Urothelium cell line (cell line): ENCODE measurements around the gene GPATCH1.
"Not testable (repeated sequence)": the region's sequence is repeated elsewhere in the genome, so short reads cannot be mapped to it uniquely, and the experiment has no call there.

Source experiments
- DNase-seq: peaks from one replicate; pipeline ENCODE4 v3.0.0; 2011; ENCODE audit warnings: low spot score, mixed read lengths
- FAIRE-seq: peaks from 2 replicates; lab custom pipeline; 2011; peaks lifted over from hg19 to GRCh38; lab: Jason Lieb, UNC

The GPATCH1 gene, protein sequence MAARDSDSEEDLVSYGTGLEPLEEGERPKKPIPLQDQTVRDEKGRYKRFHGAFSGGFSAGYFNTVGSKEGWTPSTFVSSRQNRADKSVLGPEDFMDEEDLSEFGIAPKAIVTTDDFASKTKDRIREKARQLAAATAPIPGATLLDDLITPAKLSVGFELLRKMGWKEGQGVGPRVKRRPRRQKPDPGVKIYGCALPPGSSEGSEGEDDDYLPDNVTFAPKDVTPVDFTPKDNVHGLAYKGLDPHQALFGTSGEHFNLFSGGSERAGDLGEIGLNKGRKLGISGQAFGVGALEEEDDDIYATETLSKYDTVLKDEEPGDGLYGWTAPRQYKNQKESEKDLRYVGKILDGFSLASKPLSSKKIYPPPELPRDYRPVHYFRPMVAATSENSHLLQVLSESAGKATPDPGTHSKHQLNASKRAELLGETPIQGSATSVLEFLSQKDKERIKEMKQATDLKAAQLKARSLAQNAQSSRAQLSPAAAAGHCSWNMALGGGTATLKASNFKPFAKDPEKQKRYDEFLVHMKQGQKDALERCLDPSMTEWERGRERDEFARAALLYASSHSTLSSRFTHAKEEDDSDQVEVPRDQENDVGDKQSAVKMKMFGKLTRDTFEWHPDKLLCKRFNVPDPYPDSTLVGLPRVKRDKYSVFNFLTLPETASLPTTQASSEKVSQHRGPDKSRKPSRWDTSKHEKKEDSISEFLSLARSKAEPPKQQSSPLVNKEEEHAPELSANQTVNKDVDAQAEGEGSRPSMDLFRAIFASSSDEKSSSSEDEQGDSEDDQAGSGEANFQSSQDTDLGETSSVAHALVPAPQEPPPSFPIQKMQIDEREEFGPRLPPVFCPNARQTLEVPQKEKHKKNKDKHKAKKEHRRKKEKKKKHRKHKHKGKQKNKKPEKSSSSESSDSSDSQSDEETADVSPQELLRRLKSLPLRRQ

DNA sequence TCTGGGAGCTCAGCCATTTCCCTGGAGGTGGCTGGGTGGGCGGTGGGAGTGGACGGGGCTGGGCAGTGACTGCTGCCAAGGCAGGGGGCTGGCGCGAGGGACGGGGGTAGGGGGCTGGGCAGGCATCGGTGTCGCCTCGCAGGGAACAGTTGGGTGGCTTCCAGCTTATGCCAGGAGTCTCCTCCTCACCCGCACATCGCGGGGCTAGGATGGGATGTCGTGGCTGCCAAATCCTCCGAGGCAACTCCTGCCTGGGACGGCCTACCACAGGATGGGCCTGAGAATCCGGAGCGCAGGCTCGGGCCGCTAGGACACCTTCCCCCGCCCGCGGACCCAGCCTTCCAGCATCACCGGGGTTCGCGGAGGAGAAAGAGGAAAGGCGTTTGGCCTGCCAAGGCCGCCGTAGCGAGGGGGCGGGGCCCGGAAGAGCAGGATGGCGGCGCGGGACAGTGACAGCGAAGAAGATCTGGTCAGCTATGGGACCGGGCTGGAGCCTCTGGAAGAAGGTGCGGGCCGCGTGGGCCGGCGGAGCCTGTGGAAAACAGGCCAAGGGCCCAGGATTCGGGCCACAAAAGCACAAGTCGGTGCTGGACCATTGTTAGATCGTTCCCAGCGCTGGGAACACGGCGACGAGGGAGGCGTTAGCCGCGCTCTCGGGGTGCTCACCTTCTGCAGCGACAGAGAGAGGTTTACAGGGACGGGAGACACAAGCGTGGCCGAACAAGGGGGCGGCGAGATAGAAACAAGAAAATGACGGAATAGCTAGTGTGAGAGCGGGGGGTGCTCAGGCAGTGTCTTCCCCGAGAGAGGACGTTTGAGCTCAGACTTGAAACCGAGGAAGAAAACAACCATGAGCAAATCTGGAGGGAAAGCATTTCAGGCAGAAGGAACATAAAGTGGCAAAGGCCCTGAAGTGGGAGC lies at the start of gene GPATCH1:
Gene GPATCH1, plus strand, starts transcription at position 421 of the 921 bp plus-strand sequence. Its CDS starts 13 bp downstream, at position 434.
- DNase-seq, result peak; percentile 90
- FAIRE-seq, result peak; percentile 56

DNA sequence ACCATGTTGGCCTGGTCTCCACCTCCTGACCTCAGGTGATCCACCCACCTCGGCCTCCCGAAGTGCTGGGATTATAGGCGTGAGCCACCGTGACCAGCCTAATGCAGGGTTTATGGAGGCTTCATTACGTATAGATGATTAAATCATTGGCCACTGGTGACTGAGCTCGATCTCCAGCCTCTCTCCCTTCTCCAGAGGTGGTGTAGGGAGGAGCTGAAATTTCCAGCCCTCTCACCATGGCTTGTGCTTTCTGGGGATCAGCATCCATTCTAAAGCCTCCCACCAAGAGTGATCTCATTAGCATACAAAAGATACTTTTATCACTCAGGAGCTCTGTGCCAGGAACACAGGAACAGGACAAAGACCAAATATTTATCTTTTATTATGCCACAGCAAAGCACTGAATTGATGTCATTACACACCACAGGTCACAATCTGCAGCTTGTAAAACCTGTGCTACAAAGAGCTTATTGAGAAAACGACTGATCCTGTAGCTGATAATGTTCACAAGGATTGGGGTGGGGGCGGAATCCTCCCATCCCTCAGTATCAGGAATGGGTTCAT lies 48.7 kb upstream of the GPATCH1 start:
- no peak for DNase-seq
- FAIRE-seq, result no peak

DNA sequence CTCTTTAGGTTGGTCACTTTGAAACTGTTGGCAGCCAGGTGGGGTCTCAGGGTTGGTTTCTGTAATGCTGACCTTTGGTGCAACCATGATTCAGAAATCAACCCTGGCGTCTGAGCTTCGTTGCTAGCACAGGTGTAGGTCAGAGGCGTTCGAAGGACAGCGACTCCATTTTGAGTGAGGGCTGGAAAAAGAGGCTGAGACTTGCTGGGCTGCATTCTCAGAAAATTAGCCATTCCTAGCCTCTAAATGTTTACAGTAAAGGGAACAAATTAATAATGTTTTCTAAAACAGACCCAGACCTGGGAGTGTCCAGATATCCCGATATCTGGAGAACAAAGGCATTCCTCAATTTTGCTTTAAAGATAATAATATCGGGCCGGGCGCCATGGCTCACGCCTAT lies 45.5 kb upstream of the GPATCH1 start:
- no peak for DNase-seq
- FAIRE-seq, result no peak

DNA sequence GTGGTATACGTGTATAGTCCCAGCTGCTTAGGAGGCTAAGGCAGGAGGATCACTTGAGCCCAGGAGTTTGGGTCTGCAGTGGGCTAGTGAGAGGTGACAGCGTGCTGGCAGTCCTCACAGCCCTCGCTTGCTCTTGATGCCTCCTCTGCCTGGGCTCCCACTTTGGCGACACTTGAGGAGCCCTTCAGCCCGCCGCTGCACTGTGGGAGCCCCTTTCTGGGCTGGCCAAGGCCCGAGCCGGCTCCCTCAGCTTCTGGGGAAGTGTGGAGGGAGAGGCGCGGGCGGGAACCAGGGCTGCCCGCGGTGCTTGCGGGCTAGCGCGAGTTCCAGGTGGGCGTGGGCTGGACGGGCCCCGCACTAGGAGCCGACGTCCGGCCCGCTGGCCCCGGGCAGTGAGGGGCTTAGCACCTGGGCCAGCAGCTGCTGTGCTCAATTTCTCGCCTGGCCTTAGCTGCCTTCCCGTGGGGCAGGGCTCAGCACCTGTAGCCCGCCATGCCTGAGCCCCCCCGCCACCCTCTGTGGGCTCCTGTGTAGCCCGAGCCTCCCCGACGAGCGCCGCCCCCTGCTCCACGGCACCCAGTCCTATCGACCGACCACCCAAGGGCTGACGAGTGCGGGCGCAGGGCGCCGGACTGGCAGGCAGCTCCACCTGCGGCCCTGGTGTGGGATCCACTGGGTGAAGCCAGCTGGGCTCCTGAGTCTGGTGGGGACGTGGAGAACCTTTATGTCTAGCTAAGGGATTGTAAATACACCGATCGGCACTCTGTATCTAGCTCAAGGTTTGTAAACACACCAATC lies 44.4 kb upstream of the GPATCH1 start:
- DNase-seq, FAIRE-seq: not testable (repeated sequence)

DNA sequence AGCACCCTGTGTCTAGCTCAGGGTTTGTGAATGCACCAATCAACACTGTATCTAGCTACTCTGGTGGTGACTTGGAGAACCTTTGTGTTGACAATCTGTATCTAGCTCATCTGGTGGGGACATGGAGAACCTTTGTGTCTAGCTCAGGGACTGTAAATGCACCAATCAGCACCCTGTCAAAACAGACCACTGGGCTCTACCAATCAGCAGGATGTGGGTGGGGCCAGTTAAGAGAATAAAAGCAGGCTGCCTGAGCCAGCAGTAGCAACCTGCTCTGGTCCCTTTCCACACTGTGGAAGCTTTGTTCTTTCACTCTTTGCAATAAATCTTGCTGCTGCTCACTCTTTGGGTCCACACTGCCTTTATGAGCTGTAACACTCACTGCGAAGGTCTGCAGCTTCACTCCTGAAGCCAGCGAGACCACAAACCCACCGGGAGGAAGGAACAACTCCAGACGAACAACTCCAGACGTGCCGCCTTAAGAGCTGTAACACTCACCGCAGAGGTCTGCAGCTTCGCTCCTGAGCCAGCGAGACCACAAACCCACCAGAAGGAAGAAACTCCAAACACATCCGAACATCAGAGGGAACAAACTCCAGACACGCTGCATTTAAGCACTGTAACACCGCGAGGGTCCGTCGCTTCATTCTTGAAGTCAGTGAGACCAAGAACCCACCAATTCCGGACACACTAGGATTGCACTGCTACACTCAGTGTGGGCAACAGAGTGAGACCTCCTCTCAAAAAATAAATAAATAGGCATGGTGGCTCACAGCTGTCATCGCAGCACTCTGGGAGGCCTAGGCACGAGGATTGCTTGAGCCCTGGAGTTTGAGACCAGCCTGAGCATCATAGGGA lies 43.6 kb upstream of the GPATCH1 start:
- not testable (repeated sequence) for FAIRE-seq, DNase-seq

DNA sequence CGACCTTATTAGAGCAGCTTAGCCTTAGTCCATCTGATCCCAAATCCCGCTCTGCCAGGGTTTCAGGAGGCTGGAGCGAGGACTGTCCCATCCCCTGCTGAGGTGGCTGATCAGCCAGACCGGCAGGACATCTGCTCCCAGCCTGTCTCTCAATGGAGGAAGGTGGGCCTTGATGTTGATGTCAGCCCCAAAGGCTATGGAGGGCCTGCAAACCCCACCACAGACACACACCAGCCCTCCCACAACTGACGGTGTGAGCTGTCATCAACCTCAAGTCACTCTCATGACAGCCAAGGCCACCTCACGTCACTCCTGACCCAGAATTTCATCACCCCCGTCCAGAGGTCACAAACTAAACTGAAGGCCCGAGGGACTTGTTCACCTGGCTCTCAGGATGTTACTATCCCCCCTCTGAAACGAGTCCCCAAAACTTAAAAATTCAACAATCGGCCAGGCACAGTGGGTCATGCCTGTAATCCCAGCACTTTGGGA lies 41.8 kb upstream of the GPATCH1 start:
- DNase-seq (no peak), FAIRE-seq (no peak)

DNA sequence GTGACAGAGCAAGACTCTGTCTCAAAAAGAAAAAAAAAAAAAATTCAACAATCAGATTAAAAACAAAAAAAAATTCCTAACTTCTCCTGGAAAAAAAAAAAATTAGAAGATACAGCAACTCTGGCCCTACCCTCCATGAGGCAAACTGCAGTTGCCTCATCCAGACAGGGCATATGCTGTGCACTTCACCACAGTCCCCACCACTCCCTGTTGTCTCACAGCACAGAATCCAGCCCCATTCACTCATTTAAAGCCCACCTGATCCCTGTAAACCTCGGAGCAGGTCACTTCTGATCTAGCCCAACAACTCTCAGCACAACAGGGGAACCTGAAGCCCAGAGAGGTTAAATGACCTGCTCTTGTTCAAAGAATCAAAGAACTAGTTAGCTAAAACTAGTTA lies 41.2 kb upstream of the GPATCH1 start:
- DNase-seq (no peak), FAIRE-seq (no peak)

DNA sequence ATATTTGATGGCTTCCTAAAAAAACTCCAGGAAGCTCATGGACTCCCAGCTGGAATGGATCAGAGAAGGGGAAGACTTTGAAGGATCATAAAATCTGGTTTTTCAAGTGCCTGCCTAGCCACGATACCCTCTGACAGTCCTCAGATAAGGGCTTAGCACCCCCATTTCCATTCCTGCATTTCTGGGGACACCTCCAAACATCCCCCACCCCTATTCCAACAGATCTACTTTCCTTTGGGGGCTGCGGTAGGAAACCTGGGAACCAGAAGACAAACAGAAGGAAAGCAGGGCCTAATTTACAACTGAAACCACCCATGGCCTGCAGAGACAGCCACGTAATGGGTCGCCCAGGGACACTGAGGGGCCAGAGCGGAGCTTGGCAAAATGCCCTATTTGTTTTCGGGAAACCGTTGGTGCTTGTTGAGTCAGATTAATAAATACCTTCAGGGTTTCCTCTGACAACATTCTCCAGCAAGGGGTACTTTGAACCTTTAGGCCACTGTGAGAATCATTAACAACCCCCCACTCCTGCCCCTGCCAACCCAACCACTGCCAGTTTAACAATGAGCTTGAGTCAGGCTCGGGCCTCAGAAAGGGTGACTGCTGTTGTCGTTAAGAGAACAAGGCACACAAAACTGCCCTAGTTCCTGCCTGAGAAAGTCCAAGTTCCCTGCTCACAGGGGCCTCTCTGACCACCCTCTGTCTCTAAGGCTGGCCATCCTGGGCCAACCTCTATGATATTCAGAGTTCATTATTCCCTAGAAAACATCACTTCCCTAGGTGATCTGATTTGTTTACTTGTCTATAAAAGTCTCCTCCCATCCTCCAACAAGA lies 39.8 kb upstream of the GPATCH1 start:
- DNase-seq, result peak; percentile 27

DNA sequence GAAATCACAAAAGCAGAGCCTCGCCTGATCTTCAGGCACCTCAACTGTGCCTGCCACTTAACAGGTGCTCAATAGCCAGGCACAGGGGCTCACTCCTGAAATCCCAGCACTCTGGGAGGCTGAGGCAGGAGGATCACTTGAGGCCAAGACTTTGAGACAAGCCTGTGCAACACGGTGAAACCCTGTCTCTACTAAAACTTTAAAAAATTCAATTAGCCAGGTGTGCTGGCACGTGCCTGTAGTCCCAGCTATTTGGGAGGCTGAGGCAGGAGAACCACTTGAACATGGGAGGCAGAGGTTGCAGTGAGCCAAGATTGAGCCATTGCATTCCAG lies 39.2 kb upstream of the GPATCH1 start:
- not testable (repeated sequence) for FAIRE-seq, DNase-seq

More for the DNA sequence above, 39.8 kb upstream of the GPATCH1 start:
- FAIRE-seq, result no peak

DNA sequence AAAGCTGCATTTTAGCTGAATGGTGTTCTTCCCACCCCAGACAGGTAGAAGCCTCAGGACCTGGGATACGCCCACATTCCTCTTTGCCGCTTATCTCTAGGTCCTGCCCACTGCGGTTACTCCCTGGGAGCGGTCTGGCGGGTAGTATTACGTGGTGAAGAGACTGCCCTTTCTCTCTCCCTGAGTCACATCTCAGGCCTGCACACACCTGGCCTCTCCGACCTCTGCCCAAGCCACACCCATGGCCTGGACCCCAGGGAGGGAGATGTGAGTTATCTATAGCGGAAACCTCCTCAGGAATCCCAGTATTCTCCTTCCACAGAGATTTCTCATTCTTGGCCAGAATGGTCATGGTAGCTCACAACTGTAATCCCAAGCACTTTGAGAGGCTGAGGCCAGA lies 33.6 kb upstream of the GPATCH1 start:
- no peak for DNase-seq
- no peak for FAIRE-seq

DNA sequence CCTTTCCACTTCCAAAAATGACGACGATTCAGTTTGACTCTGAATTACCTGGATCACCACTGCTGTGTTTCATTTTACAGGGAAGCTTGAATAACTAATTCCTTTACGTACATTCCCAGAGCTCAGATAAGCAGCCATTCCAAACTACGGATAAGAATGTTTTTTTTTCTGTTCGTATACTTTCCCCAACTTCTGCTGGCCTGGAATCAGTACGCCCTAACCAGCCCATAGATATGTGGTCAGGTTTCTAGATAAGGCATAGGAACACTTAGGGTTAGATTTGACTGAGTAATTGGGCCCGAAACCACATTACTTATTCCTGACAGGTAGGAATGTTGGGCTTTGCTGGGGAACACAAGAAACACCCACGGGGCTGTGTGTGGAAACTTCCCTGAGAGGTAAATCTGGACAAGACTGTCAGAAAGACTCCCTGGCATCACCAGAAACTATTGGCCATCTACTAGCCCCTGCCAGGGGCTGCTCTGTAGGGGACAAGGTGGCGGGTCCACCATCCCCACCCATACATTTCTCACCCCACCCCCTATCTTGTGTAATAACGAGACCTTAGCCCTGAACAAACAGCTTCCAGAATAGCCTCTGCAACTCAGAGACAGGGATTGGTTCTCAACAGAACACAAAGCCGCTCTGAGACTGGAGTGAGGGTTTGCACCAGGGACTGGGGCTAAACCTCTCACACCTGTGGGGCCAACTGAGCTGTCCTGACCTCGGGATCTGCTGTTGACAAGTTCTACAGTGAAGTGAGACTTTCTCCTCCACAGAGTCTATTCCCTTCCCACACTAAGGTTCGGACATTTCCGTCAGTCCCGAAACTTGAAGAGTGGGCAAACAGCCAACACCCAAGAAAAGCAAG lies 31.9 kb upstream of the GPATCH1 start:
- DNase-seq (no peak), FAIRE-seq (no peak)

DNA sequence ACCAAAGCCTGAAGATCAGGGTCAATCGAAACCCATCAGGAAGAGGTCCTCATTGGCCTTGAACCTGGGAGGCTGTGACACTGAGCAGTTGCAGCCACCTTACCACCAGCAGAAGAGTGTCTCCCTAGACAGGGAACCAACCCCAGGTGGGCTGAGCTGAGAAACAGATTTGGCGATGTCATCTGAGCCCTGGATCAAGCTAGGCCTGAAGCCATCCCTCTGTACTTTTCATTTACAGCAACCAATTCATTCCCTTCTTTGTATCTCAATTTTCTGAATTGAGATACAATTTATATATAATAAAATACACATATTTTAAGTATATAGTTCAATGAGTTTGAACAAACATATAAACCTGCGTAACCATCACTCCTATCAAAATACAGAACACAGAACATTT lies 30.9 kb upstream of the GPATCH1 start:
- DNase-seq (no peak), FAIRE-seq (no peak)

DNA sequence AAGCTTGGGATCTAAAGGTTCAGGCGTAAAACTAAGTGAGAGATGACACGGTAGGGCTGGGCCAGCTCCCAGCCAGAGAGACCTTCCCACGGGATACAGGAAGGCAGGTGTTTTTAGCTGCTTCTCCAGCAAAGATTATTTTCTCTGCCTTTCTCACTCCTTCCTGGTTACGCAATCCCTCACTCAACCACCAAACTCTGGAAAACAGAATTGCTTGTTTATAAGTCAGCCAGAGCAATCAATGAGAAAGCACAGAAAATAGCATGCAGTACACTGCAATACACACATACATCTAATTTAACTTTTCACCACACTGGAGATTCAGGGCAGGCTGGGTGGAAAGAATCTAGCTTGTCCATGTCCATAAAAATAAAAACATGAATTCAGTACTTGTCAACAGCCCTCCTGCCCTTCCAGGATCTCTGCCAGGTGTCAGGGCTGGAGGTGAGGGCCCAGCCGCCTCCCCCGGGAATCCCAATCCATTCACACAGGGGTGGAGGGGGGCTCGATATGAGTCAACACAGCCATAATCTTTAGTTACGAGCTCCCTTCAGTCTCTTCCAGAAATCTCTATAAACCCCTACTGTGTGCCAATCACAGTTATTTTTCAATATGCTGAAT lies 28.5 kb upstream of the GPATCH1 start:
- FAIRE-seq (no peak), DNase-seq (no peak)

DNA sequence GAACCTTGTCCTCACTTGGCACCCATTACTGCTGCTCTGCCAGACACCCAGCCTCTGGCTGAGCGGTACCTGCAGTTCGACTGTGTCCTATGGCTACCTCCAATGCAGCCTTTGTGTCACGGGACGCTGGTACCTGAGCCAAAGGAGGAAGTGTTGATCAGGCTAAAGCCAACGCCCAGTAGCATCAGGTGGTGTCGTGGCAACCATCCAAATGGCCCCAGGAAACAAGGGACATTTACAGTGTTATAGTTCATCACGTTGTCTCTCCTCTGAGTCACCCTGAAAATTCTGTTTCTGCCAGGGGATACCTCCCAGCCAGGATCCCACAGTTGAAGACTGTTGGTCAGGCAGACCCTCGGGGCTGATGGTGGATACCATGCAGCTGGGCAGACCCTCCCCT lies 26.4 kb upstream of the GPATCH1 start:
- FAIRE-seq (no peak), DNase-seq (no peak)

DNA sequence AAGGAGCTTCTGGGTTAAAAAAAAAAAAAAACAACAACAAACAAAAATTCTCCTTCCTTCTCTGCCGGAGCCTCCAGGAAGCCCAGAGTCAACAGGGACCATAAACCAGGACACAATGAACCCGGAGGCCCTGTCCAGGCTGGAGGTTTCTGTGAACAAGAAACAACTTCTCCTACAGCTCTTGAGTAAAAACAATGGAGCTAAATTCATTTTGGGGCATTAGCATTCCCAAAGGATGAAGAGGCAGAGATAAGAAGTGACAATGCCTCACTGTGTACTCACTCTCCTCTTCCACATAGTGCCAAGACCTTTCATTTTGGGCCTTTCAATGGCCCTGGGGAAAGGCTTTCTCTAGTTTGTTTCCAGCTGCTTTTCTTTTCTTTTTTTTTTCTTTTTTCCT lies 25.3 kb upstream of the GPATCH1 start:
- FAIRE-seq (no peak), DNase-seq (no peak)

DNA sequence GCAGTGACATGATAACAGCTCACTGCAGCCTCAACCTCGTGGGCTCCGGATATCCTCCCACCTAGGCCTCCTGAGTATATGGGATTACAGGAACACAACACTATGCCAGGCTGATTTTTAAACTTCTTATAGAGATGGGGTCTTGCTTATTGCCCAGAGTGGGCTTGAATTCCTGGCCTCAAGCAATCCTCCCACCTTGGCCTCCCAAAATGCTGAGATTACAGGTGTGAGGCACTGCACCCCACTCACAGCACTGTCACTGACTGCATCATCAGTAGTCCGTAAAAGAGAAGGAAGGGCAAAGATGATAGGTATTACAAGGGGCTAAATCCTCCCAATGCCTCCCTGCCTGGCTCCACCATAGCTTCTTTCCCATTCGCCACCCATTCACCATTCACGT lies 20.4 kb upstream of the GPATCH1 start:
- DNase-seq (no peak), FAIRE-seq (no peak)
